IPS-11a (cell line): ENCODE data around the gene MAST4.

Experiments used
- H3K4me3 ChIP-seq: one replicate; pipeline ENCODE4 v1.5.1; 2013; ENCODE audit warnings: low read depth, low read length, control low read depth

Gene MAST4

GRCh38 chr5:66894480-66895240 is 298.5 kb downstream of the MAST4 start:
- H3K4me3 ChIP-seq, result no peak overlapping the region

GRCh38 chr5:66896171-66896570 is 300.0 kb downstream of the MAST4 start:
- H3K4me3 ChIP-seq, result no peak overlapping the region

DNA sequence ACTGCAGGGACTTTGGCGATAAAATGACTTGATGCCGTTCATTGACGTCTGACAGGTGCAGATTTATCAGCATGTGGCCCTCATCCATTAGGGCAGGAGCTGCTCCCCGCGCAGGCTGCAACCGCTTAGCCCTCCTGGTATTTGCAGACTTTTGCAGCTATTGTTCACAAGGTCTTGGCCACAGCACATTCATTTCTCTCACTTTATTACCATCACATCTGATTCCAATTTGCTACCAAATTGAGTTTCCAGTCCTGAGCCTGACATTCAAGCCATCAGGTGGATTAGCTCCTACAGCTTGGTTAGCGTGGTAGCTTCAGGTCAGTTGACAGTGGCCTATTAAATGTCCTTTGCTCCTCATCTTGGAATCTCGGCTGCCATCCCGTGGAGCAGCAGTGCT is 301.2 kb downstream of the MAST4 start:
- no peak overlapping the region for H3K4me3 ChIP-seq

GRCh38 chr5:66898241-66898995 is 302.2 kb downstream of the MAST4 start:
- no peak overlapping the region for H3K4me3 ChIP-seq

DNA sequence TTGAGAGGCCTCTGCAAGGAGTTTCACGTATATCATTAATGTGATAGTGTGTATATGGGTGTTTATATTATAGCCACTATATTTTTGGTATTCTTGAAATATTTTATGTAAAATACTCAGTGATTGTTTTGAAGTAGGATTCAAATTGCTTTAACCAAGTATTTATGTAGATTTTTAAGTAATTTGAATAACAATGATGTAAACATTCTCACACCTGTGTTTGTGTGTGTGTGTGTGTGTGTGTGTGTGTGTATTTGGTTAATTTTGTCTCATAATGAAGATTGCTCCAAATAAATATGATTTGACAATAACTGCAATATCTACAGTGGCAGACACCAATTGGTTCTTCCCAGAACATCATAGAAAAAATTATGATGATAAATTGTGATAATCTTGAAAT is 307.0 kb downstream of the MAST4 start:
- no peak overlapping the region for H3K4me3 ChIP-seq

DNA sequence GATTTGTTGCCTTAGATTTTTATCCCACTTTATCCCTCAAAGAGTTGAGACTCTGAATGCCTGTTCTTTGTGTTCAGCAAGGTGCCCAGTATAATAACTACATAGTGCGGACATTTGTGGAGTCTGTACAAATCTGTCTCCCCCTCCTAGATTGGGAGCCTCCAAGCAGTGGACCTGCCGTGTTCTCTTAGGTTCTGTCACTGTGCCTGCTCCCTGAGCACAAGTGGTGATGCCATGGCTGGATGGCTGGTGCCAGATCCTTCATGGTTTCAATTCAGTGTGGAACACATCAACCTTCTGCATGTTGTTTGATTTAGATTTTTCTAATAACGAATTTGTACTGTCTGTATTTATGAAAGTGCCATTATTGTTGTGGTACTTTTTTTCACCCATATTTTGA is 307.5 kb downstream of the MAST4 start:
- H3K4me3 ChIP-seq, result no peak overlapping the region

DNA sequence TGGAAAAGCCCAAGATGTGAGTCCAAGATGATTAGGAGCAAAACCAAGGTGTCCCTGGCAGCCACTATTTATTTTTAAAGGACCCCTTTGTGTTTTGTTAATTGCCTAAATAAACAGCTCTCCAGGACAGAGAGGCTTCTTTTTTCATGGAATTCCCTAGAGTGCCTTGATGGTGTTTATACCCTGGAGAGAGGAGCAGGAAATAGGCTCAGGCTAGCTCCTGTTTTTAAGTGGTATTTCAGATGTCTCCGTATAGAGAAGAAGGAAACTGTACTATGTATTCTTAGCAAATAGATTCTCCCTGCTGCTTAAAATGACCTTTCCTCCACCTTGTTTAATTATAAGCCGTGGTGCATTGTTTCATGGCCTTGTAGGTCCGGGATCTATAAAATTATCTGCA is 308.0 kb downstream of the MAST4 start:
- H3K4me3 ChIP-seq, result no peak overlapping the region

DNA sequence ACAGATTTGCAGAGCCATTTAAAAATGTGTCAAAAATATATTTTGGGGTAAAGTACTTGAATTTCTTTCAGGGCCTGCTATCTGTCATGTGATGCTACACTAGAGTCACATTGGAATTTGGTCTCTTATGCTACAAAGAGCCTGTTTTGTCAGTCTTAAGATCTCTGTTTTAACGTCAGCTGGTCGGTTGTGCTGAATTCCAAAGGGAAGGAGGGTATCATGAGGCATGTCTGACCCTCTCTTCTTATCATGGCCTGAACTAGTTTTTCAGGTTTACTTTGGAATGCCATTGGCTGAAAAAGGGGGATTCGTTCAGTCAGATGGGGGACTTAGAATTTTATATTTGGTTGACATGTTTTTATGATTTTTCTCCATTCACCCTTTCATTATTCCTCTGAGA is 309.8 kb downstream of the MAST4 start:
- no peak overlapping the region for H3K4me3 ChIP-seq

DNA sequence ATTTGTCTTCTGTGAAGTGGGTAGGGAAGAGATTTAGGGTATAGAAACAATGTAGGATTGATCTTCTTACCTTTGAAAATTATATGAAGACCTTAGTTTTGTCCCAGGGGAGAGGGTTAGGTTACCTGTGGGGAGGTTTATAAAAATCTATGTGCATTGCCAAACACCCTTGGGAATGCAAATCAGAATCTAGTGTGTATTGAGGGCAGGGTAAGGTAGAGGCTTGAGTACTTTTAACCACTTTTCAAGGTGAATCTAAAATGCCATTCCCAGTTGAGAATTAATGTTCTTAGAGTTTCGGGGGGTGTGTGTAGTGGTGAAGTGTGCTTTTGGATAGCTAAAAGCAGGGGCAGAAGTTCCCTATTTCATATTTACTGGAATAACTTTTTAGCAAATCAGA is 312.0 kb downstream of the MAST4 start:
- no peak overlapping the region for H3K4me3 ChIP-seq

- no peak overlapping the region for H3K4me3 ChIP-seq
Observed at GRCh38 chr5:66909364-66909763, 313.2 kb downstream of the MAST4 start.

GRCh38 chr5:66912787-66913186 is 316.6 kb downstream of the MAST4 start:
- no peak overlapping the region for H3K4me3 ChIP-seq

DNA sequence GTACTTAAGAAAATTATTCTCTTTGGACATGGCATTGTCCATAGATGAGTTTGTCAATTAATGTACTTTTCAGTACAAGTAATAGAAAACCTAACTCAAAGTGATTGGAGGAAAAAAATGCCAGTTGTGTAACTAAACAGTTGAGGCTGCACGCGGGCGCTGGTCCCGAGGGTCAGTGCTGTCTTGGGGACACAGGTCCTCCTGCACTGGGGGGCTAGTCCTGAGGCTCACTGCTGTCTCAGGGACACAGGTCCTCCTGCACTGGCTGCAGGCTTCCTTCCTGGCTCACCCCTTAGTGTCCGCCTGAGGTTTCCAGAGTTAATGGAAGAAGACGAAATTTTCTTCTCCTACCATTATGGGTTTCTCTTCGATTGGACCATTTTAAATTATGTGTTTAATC is 319.3 kb downstream of the MAST4 start:
- H3K4me3 ChIP-seq, result no peak overlapping the region

DNA sequence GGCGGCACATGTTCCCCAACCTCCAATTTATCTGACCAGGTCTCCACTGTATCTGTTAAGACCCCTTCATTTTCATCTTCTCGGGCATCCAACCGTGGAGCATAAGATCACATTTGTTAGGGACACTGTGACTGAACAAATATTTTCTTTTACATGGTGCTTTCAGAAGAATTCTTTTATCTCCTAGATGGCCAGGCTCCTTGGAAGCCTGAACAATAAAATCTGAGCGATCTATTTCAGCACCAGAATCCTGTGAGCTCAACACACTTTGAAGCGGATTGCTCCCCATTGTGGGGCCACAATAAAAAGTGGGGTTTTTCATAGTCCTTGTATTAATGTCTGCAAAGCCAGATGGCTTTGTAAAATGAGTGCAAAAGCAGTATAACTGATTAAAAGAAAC is 326.7 kb downstream of the MAST4 start:
- H3K4me3 ChIP-seq, result no peak overlapping the region

- H3K4me3 ChIP-seq, result no peak overlapping the region
Observed at GRCh38 chr5:66923457-66923856, 327.3 kb downstream of the MAST4 start.

GRCh38 chr5:66923922-66924321 is 327.7 kb downstream of the MAST4 start:
- H3K4me3 ChIP-seq, result no peak overlapping the region

DNA sequence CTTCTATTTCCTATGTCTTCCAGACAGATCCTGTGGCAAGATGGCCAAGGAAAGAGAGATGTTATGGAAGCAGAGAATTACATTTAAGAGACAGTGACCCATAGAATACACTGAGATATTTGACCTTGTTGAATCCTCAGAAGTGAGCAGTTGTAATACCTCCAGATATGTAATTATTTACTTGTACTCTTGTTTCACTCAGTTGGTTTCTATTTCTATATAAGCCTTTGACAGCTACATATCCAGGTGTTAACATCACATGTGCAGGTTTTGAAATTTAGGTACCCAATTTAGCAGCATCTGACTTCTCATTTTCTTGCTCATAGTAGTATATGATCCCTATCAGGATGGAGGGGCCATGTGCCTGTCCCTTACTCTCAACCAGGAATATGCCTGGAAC is 330.9 kb downstream of the MAST4 start:
- H3K4me3 ChIP-seq, result no peak overlapping the region

DNA sequence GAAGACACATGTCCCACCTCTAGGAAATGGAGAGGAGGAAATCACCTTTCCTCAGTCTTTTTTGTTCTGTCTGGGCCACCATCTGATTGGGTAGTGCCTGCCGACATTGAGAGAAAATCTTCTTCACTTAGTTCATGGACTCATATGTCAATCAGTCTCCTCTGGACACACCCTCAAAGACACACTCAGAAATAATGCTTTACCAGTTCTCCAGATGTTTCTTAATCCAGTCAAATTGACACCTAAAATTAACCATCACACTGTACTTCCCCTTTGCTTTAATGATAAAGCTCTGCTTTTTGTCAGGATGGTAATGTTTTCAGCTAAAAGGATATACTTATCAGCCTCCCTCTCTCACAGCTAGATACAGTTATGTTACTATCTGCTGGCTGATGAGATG is 333.1 kb downstream of the MAST4 start:
- H3K4me3 ChIP-seq, result no peak overlapping the region

DNA sequence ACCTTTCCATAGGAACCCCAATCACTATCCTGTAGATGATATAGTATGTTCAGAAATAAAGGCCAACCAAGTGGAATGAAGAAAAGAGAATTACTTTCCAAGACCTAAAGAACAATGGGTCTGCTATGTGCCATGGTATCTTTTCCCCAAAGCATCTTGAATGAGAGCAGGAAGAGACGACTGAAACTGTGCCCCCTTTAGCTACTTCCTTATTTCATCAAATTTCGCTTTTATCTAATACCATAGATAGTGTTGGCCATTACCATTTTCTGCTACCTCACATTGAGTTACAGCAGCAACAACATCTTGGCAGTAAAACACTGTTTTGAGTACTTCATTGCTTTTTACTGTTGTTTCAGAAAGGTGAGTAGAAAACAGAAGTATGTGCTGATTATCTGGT is 333.8 kb downstream of the MAST4 start:
- no peak overlapping the region for H3K4me3 ChIP-seq

- H3K4me3 ChIP-seq, result no peak overlapping the region
Observed at GRCh38 chr5:66931651-66932050, 335.5 kb downstream of the MAST4 start.

GRCh38 chr5:66932457-66932856 is 336.3 kb downstream of the MAST4 start:
- H3K4me3 ChIP-seq, result no peak overlapping the region

DNA sequence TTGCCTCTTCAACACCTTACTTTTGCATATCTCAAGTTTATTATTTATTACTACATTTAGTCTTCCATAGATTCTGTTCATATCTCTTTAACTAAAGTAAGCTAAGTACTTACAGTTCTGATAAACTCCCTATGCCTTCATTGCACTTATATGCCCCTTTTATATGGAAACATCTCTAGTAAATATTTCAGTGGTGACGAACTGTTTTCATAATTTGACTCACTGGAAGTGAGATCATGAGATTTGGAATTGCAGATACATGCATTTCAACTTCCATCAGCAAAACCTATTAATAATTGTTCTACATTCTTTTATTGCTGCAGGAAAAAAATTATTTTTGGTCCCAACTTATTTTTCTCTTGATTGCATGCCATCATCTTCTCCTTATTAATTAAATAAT is 336.9 kb downstream of the MAST4 start:
- no peak overlapping the region for H3K4me3 ChIP-seq

GRCh38 chr5:66939094-66939493 is 342.9 kb downstream of the MAST4 start:
- H3K4me3 ChIP-seq, result no peak overlapping the region
